GM19328 (cell line): ENCODE results near the gene TREH.

Source experiments
- ATAC-seq: cut with Tn5 transposase; IDR thresholded peaks from one replicate; pipeline ENCODE4 v1.9.1; 2021; ENCODE audit warnings: mild to moderate bottlenecking, moderate library complexity; ENCODE audit not compliant: unreplicated experiment

TREH gene

GRCh38 chr11:118670063-118670462, 9.4 kb downstream of the TREH start:
- ATAC-seq: no peak

- ATAC-seq: no peak
Observed at GRCh38 chr11:118666371-118666770, 13.1 kb downstream of the TREH start.

- no peak for ATAC-seq
Observed at GRCh38 chr11:118663902-118664301, 15.5 kb downstream of the TREH start.

GRCh38 chr11:118663381-118663780, 16.1 kb downstream of the TREH start:
- ATAC-seq: no peak

- no peak for ATAC-seq
Observed at GRCh38 chr11:118662401-118663271, 16.8 kb downstream of the TREH start.

GRCh38 chr11:118661425-118662301, 17.8 kb downstream of the TREH start:
- ATAC-seq: no peak

GRCh38 chr11:118660681-118661424, 18.6 kb downstream of the TREH start:
- no peak for ATAC-seq

GRCh38 chr11:118659953-118660680, 19.3 kb downstream of the TREH start:
- no peak for ATAC-seq

GRCh38 chr11:118659314-118659952, 20.0 kb downstream of the TREH start:
- ATAC-seq: no peak

GRCh38 chr11:118658429-118659313, 20.8 kb downstream of the TREH start:
- ATAC-seq: no peak

GRCh38 chr11:118657709-118658428, 21.6 kb downstream of the TREH start:
- ATAC-seq: no peak

GRCh38 chr11:118657238-118657637, 22.2 kb downstream of the TREH start:
- no peak for ATAC-seq

GRCh38 chr11:118656563-118657165, 22.8 kb downstream of the TREH start:
- no peak for ATAC-seq

GRCh38 chr11:118655486-118656190, 23.8 kb downstream of the TREH start:
- no peak for ATAC-seq

- no peak for ATAC-seq
Observed at GRCh38 chr11:118653684-118654390, 25.6 kb downstream of the TREH start.

- no peak for ATAC-seq
Observed at GRCh38 chr11:118652681-118653181, 26.7 kb downstream of the TREH start.
